Measurements from ENCODE around the gene MEIKIN. TPM values are rescaled to one million over a fixed set of nuclear protein-coding genes. Genes with fewer than 3 reads are reported as not detected.
"Not testable (repeated sequence)": the region's sequence is repeated elsewhere in the genome, so short reads cannot be mapped to it uniquely, and the experiment has no call there.

The MEIKIN gene
- total RNA-seq, 1 experiment from 2014 or later: not detected

GRCh38 chr5:131778141-131778540 lies 167.3 kb downstream of the MEIKIN start:
- H3K9me3 ChIP-seq (ENCODE audit: control insufficient read depth, insufficient read depth, low read depth, low read length); DNase-seq (ENCODE audit: low read depth, low spot score); H3K4me3 ChIP-seq (ENCODE audit: low read depth in 2 of 2, low read length in 2 of 2); H3K36me3 ChIP-seq (ENCODE audit: control insufficient read depth, insufficient read depth, low read length); CTCF ChIA-PET; POLR2A ChIA-PET; ATAC-seq; BruUV-seq (replicated peaks); in situ Hi-C loops (cut with HindIII; ENCODE audit: low pct_unique_long_range_greater_than_20kb, low sequenced_read_pairs); H3K27me3 ChIP-seq (ENCODE audit: control insufficient read depth, insufficient read depth, low read length); intact Hi-C loops (cut with micrococcal nuclease; ENCODE audit: unreplicated experiment); H3K27ac ChIP-seq (ENCODE audit: low read length); H3K4me1 ChIP-seq (ENCODE audit: control insufficient read depth, insufficient read depth, low read length): not testable (repeated sequence)

- DNase-seq (ENCODE audit: low read depth, low spot score) (no peak), ATAC-seq (no peak)
- POLR2A ChIA-PET: no interaction called here
- in situ Hi-C loops (cut with HindIII; ENCODE audit: low pct_unique_long_range_greater_than_20kb, low sequenced_read_pairs): no loop called here
- H3K36me3 ChIP-seq (ENCODE audit: control insufficient read depth, insufficient read depth, low read length): no peaks in the 10 kb centered on the region
- BruUV-seq (replicated peaks): no TSS peak
- CTCF ChIA-PET: no interaction called here
- H3K4me1 ChIP-seq (ENCODE audit: control insufficient read depth, insufficient read depth, low read length): peaks cover 7% of the 10 kb centered on the region; the same call in 1 of the 2 replicates
- H3K4me3 ChIP-seq (ENCODE audit: low read depth in 2 of 2, low read length in 2 of 2): no peak overlapping the region
- no peaks in the 10 kb centered on the region for H3K27me3 ChIP-seq (ENCODE audit: control insufficient read depth, insufficient read depth, low read length)
- H3K27ac ChIP-seq (ENCODE audit: low read length): no peak overlapping the region
- TF ChIP-seq, protein P1, sequence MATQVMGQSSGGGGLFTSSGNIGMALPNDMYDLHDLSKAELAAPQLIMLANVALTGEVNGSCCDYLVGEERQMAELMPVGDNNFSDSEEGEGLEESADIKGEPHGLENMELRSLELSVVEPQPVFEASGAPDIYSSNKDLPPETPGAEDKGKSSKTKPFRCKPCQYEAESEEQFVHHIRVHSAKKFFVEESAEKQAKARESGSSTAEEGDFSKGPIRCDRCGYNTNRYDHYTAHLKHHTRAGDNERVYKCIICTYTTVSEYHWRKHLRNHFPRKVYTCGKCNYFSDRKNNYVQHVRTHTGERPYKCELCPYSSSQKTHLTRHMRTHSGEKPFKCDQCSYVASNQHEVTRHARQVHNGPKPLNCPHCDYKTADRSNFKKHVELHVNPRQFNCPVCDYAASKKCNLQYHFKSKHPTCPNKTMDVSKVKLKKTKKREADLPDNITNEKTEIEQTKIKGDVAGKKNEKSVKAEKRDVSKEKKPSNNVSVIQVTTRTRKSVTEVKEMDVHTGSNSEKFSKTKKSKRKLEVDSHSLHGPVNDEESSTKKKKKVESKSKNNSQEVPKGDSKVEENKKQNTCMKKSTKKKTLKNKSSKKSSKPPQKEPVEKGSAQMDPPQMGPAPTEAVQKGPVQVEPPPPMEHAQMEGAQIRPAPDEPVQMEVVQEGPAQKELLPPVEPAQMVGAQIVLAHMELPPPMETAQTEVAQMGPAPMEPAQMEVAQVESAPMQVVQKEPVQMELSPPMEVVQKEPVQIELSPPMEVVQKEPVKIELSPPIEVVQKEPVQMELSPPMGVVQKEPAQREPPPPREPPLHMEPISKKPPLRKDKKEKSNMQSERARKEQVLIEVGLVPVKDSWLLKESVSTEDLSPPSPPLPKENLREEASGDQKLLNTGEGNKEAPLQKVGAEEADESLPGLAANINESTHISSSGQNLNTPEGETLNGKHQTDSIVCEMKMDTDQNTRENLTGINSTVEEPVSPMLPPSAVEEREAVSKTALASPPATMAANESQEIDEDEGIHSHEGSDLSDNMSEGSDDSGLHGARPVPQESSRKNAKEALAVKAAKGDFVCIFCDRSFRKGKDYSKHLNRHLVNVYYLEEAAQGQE (IDR thresholded peaks at IDR 0.05; ENCODE audit: insufficient read depth in 1 of 2, low read depth in 2 of 2, low read length in 1 of 2): no peak
- no peak for TF ChIP-seq POLR2AphosphoS5 (IDR thresholded peaks at IDR 0.05; ENCODE audit: low read depth, low read length)
- no peak for TF ChIP-seq CTCF (IDR thresholded peaks at IDR 0.05)
- no peak for TF ChIP-seq SIN3A (IDR thresholded peaks at IDR 0.05; ENCODE audit: borderline replicate concordance, insufficient read depth, low read depth, low read length)
- no peak for TF ChIP-seq TCF7L2 (IDR thresholded peaks at IDR 0.05; ENCODE audit: low read depth, low read length)
- intact Hi-C loops (cut with micrococcal nuclease; ENCODE audit: unreplicated experiment): no loop called here
- no peaks in the 10 kb centered on the region for H3K9me3 ChIP-seq (ENCODE audit: control insufficient read depth, insufficient read depth, low read depth, low read length)
Observed at GRCh38 chr5:131776450-131776849, 169.0 kb downstream of the MEIKIN start.

DNA sequence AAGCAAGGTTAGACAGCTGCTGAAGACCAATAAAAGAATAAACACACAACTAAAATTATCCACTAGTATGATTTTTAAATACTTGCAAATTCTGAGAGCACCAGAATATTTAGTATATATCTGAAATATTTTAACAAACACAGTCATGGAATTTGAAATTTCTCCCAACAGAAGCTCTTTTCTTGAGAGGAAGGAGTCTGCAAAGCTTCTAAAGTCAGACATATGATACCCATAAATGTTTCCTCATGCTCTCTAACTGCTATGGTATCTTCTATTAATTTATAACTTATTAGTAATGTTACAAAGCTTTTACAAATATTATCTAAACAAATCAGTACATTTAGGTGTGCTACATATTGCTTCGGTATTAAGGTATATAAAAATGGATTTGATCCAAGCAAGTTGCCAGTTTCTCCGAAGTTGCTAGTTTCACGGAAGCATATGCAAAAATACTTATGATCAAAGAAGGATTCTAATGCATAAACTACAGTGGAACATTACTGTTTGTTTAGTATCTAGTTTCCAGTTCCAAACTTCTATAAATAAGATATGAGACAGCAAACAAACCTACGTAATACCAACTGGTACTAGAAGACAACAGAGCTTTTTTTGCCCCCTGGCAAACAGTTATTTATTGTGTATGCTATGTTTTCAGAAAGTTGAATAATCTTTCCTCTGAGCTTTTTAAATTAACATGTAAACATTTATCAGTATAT lies 170.7 kb downstream of the MEIKIN start:
- peaks cover 13% of the 10 kb centered on the region; the same call in 1 of the 2 replicates for H3K4me1 ChIP-seq (ENCODE audit: control insufficient read depth, insufficient read depth, low read length)
- no peaks in the 10 kb centered on the region for H3K9me3 ChIP-seq (ENCODE audit: control insufficient read depth, insufficient read depth, low read depth, low read length)
- no peaks in the 10 kb centered on the region for H3K27me3 ChIP-seq (ENCODE audit: control insufficient read depth, insufficient read depth, low read length)
- POLR2A ChIA-PET: no interaction called here
- no peaks in the 10 kb centered on the region for H3K36me3 ChIP-seq (ENCODE audit: control insufficient read depth, insufficient read depth, low read length)
- DNase-seq (ENCODE audit: low read depth, low spot score): no peak
- intact Hi-C loops (cut with micrococcal nuclease; ENCODE audit: unreplicated experiment): no loop called here
- in situ Hi-C loops (cut with HindIII; ENCODE audit: low pct_unique_long_range_greater_than_20kb, low sequenced_read_pairs): no loop called here
- ATAC-seq: no peak
- CTCF ChIA-PET: no interaction called here
- H3K4me3 ChIP-seq (ENCODE audit: low read depth in 2 of 2, low read length in 2 of 2): no peak overlapping the region
- TF ChIP-seq POLR2AphosphoS5 (IDR thresholded peaks at IDR 0.05; ENCODE audit: low read depth, low read length) (no peak), SIN3A (IDR thresholded peaks at IDR 0.05; ENCODE audit: borderline replicate concordance, insufficient read depth, low read depth, low read length) (no peak), TCF7L2 (IDR thresholded peaks at IDR 0.05; ENCODE audit: low read depth, low read length) (no peak), CTCF (IDR thresholded peaks at IDR 0.05) (no peak)
- TF ChIP-seq, protein P1 (IDR thresholded peaks at IDR 0.05; ENCODE audit: insufficient read depth in 1 of 2, low read depth in 2 of 2, low read length in 1 of 2): no peak
- no TSS peak for BruUV-seq (replicated peaks)
- no peak overlapping the region for H3K27ac ChIP-seq (ENCODE audit: low read length)

All from Panc1 (cell line).